B cell (primary cell): ENCODE results near the gene OR5B21. TPM values are rescaled to one million over a fixed set of nuclear protein-coding genes. Genes with fewer than 3 reads are reported as not detected.

Experiments
- ATAC-seq: fragments of 200-7000 bp; cut with Tn5 transposase; one replicate; pipeline ENCODE4 v1.10.0; 2021; ENCODE audit warnings: low read depth, mild to moderate bottlenecking, moderate number of reproducible peaks, moderate library complexity
- CTCF ChIA-PET: fragments of 350-600 bp; sonication (Branson Sonifier 250); formaldehyde crosslinking; loops from one replicate; lab custom pipeline; 2021; ENCODE audit warnings: antibody characterized with exemption, inconsistent platforms; lab: Charles Lee
- POLR2A ChIA-PET: fragments of 350-600 bp; sonication (Branson Sonifier 250); formaldehyde crosslinking; loops from one replicate; lab custom pipeline; 2021; ENCODE audit warnings: antibody characterized with exemption; lab: Charles Lee
- DNase-seq: peaks from one replicate; pipeline ENCODE4 v3.0.0; 2013
- H2AFZ ChIP-seq: 2 replicates; pipeline ENCODE4 v1.6.1; 2012; ENCODE audit warnings: mild to moderate bottlenecking, low read depth, low read length; ENCODE audit not compliant: insufficient read depth, poor library complexity, severe bottlenecking
- H3K27ac ChIP-seq, 2 donors: 1 replicate in 1 of 2; 2 replicates in 1 of 2; pipeline ENCODE4 v1.5.1; 2012 to 2013; ENCODE audit warnings: low read length in 2 of 2, mild to moderate bottlenecking in 2 of 2, moderate library complexity in 1 of 2
- H3K27me3 ChIP-seq, 4 experiments: fragments of 200-600 bp in 1 of 4; sonication (generic) in 1 of 4; replicated peaks in 1 of 4; 1 replicate in 2 of 4; 2 replicates in 2 of 4; pipeline versions ENCODE4 v1.6.1 to v1.7.0; 2013 to 2016; ENCODE audit warnings: low read length in 3 of 4, mild to moderate bottlenecking in 2 of 4, mixed read lengths in 1 of 4, moderate library complexity in 1 of 4; ENCODE audit not compliant: insufficient read depth in 4 of 4, control insufficient read depth in 3 of 4; ENCODE audit errors: control extremely low read depth in 1 of 4
- H3K36me3 ChIP-seq, 2 experiments: replicated peaks in 1 of 2; 1 replicate in 1 of 2; 2 replicates in 1 of 2; pipeline versions ENCODE4 v1.6.1 to v1.7.1; 2013; ENCODE audit warnings: low read length in 1 of 2; ENCODE audit not compliant: insufficient read depth in 2 of 2, control insufficient read depth in 1 of 2; ENCODE audit errors: control extremely low read depth in 1 of 2, extremely low read depth in 1 of 2
- H3K4me1 ChIP-seq, 2 donors: fragments of 200-600 bp in 1 of 2; sonication (generic) in 1 of 2; 1 replicate in 1 of 2; 2 replicates in 1 of 2; pipeline versions ENCODE4 v1.5.1 to v1.6.1; 2013 to 2017; ENCODE audit warnings: low read length in 2 of 2; ENCODE audit not compliant: control insufficient read depth in 2 of 2, insufficient read depth in 2 of 2
- H3K4me2 ChIP-seq: replicated peaks from 2 replicates; pipeline ENCODE3; 2012; ENCODE audit warnings: mild to moderate bottlenecking, low read depth, low read length; ENCODE audit not compliant: poor library complexity, severe bottlenecking
- H3K4me3 ChIP-seq, 5 experiments: fragments of 200-600 bp in 1 of 5; sonication (generic) in 1 of 5; 1 replicate in 3 of 5; 2 replicates in 2 of 5; pipeline versions ENCODE4 v1.5.1 to v1.7.0; 2011 to 2016; ENCODE audit warnings: low read length in 4 of 5, mild to moderate bottlenecking in 4 of 5, low read depth in 2 of 5, control low read depth in 1 of 5, moderate library complexity in 1 of 5; ENCODE audit not compliant: insufficient read depth in 1 of 5; ENCODE audit errors: control extremely low read depth in 1 of 5, extremely low read depth in 1 of 5
- H3K79me2 ChIP-seq: fragments of 200-600 bp; sonication (generic); one replicate; pipeline ENCODE4 v1.6.0; 2016; ENCODE audit warnings: low read length; ENCODE audit not compliant: control insufficient read depth, insufficient read depth
- H3K9ac ChIP-seq: fragments of 200-600 bp; sonication (generic); 2 replicates; pipeline ENCODE4 v1.6.1; 2017; ENCODE audit warnings: mild to moderate bottlenecking, low read length, moderate library complexity
- H3K9me3 ChIP-seq, 3 donors: one replicate each; pipeline versions ENCODE4 v1.6.1 to v1.7.1; 2013; ENCODE audit warnings: low read length in 2 of 3; ENCODE audit not compliant: control insufficient read depth in 2 of 3, insufficient read depth in 1 of 3; ENCODE audit errors: control extremely low read depth in 1 of 3
- H4K20me1 ChIP-seq: 2 replicates; pipeline ENCODE4 v1.6.0; 2012; ENCODE audit warnings: mild to moderate bottlenecking, low read length; ENCODE audit not compliant: insufficient read depth, control insufficient read depth, poor library complexity, severe bottlenecking
- H3K27ac Mint-ChIP-seq: one replicate; pipeline ENCODE4 v1.8.0; 2021; ENCODE audit warnings: mixed read lengths
- H3K27me3 Mint-ChIP-seq: one replicate; pipeline ENCODE4 v1.8.0; 2021; ENCODE audit warnings: mixed read lengths
- H3K4me1 Mint-ChIP-seq: one replicate; pipeline ENCODE4 v1.8.0; 2021; ENCODE audit warnings: mixed read lengths
- H3K4me3 Mint-ChIP-seq: one replicate; pipeline ENCODE4 v1.8.0; 2021; ENCODE audit warnings: mixed read lengths
- H3K9me3 Mint-ChIP-seq: one replicate; pipeline ENCODE4 v1.8.0; 2022; ENCODE audit warnings: mixed read lengths; ENCODE audit not compliant: insufficient read depth
- CTCF ChIP-seq: fragments of 200-600 bp; IDR thresholded peaks from one replicate; pipeline ENCODE4 v1.8.0; 2022; ENCODE audit warnings: antibody characterized with exemption, mild to moderate bottlenecking
- EZH2 ChIP-seq: IDR thresholded peaks from 2 replicates; pipeline ENCODE4 v1.6.1; 2012; ENCODE audit warnings: borderline replicate concordance, low read depth, mild to moderate bottlenecking, moderate library complexity, low read length; ENCODE audit not compliant: insufficient read depth, poor library complexity, severe bottlenecking
- WGBS: methylation state at CpG from one replicate; pipeline ENCODE4 v1.1.5; 2013; ENCODE audit warnings: missing lambda C conversion rate; ENCODE audit not compliant: insufficient coverage; 5-methylcytosine and 5-hydroxymethylcytosine counted together
- intact Hi-C: fragments of 100-400 bp; cut with micrococcal nuclease; formaldehyde crosslinking; loops from one replicate; pipeline ENCODE4 v1.10.0; 2022
- polyA plus RNA-seq: library from polyadenylated mRNA; depleted of rRNA; stranded (reverse); fragments of >200 nt; gene quantifications from 2 replicates; pipeline ENCODE4 v1.2.3, GENCODE V29; 2012
- total RNA-seq, 2 donors: library from RNA; stranded (reverse); fragments of 120-200 nt in 1 of 2; gene quantifications; 1 replicate in 1 of 2; 2 replicates in 1 of 2; pipeline versions ENCODE4 v1.2.3 to v1.2.4, GENCODE V29; 2013 to 2022

Gene OR5B21
- total and polyA plus RNA-seq, 2 donors (not counting 1 experiment from before 2014, with no cell fraction given) = 0.10 to 0.74 TPM

GRCh38 chr11:58524232-58525036 is 16.5 kb upstream of the OR5B21 start:
- peaks cover 29% of the 10 kb centered on the region for H3K4me1 Mint-ChIP-seq
- Histone ChIP-seq H3K27me3 (no peaks in the 10 kb centered on the region), H3K9me3 (no peaks in the 10 kb centered on the region), H3K9ac (peak overlapping the region; percentile 70), H3K4me3 (peak overlapping the region; percentile 22 to 70 (median 45)), H3K27ac (peak overlapping the region; percentile 81 to 99), H2AFZ (peak overlapping the region; percentile 30), H3K4me1 (peaks cover 28 to 32% of the 10 kb centered on the region in 2 donors), H3K79me2 (no peaks in the 10 kb centered on the region), H3K4me2 (peak overlapping the region; percentile 73), H4K20me1 (no peaks in the 10 kb centered on the region), H3K36me3 (peaks cover 2 to 20% of the 10 kb centered on the region in 2 experiments)
- ChIA-PET CTCF (interaction anchor here (0.9 to 3.4 kb wide), 14 partner anchors 8 to 1066 kb away, joined by 3 to 20 read pairs (median 4); no protein-coding TSS in a partner anchor), POLR2A (interaction anchor here (0.6 kb wide), 1 partner anchor 12 kb away, joined by 6 read pairs; no protein-coding TSS in a partner anchor)
- peak overlapping the region; percentile 84 for H3K4me3 Mint-ChIP-seq
- peak; percentile 79 for DNase-seq
- H3K9me3 Mint-ChIP-seq = no peaks in the 10 kb centered on the region
- H3K27me3 Mint-ChIP-seq = no peaks in the 10 kb centered on the region
- TF ChIP-seq EZH2 (no peak), CTCF (peak; percentile 86)
- peak; percentile 31 for ATAC-seq
- WGBS = 7% methylated on average over 2 of the region's 7 CpGs
- peak overlapping the region; percentile 93 for H3K27ac Mint-ChIP-seq
- intact Hi-C loops = loop anchor here (1.0 to 5.0 kb wide), 5 partner anchors 50 to 857 kb away; partner anchors contain the start of genes FAM111A and LPXN
